Measurements from ENCODE around the gene FAM174B.

GRCh38 chr15:92643849-92644815 is 11.4 kb downstream of the FAM174B start:
- no peak for TF ChIP-seq POLR2A (IDR thresholded peaks at IDR 0.05)
- no peak for TF ChIP-seq CTCF (IDR thresholded peaks at IDR 0.05)
- TF ChIP-seq POLR2AphosphoS5 (IDR thresholded peaks at IDR 0.05) = no peak
